ENCODE data around the gene ARHGAP10.

Gene ARHGAP10

GRCh38 chr4:147731580-147732517, at the start of gene ARHGAP10:
TSS of gene ARHGAP10 (plus strand) at chr4:147732088. CDS start at chr4:147732302, 214 bp downstream.
- DNase-seq (ENCODE audit: low read depth, low spot score): peak; percentile 37

- DNase-seq (ENCODE audit: low read depth, low spot score): no peak
These were observed 49.1 kb upstream of the ARHGAP10 start for GRCh38 chr4:147682755-147683154.

- no peak for DNase-seq (ENCODE audit: low read depth, low spot score)
These were observed 48.7 kb upstream of the ARHGAP10 start for GRCh38 chr4:147683188-147683591.

- peak; percentile 69 for DNase-seq (ENCODE audit: low read depth, low spot score)
These were observed 47.9 kb upstream of the ARHGAP10 start, which contains the start of gene PRMT9 for GRCh38 chr4:147683717-147684700. TSS of gene PRMT9 (minus strand) at chr4:147684163. CDS start at chr4:147683987, 176 bp downstream.

GRCh38 chr4:147689067-147689466, 42.8 kb upstream of the ARHGAP10 start:
- DNase-seq (ENCODE audit: low read depth, low spot score): no peak

- DNase-seq (ENCODE audit: low read depth, low spot score): no peak
These were observed 40.1 kb upstream of the ARHGAP10 start for GRCh38 chr4:147691820-147692219.

GRCh38 chr4:147693218-147693617, 38.7 kb upstream of the ARHGAP10 start:
- DNase-seq (ENCODE audit: low read depth, low spot score): no peak

GRCh38 chr4:147696866-147697265, 35.0 kb upstream of the ARHGAP10 start:
- no peak for DNase-seq (ENCODE audit: low read depth, low spot score)

GRCh38 chr4:147704846-147705245, 27.0 kb upstream of the ARHGAP10 start:
- no peak for DNase-seq (ENCODE audit: low read depth, low spot score)

- DNase-seq (ENCODE audit: low read depth, low spot score): no peak
These were observed 23.8 kb upstream of the ARHGAP10 start for GRCh38 chr4:147707892-147708672.

- no peak for DNase-seq (ENCODE audit: low read depth, low spot score)
These were observed 21.9 kb upstream of the ARHGAP10 start for GRCh38 chr4:147709999-147710398.

- no peak for DNase-seq (ENCODE audit: low read depth, low spot score)
These were observed 17.1 kb upstream of the ARHGAP10 start for GRCh38 chr4:147714575-147715401.

GRCh38 chr4:147717878-147718277, 14.0 kb upstream of the ARHGAP10 start:
- no peak for DNase-seq (ENCODE audit: low read depth, low spot score)

- DNase-seq (ENCODE audit: low read depth, low spot score): no peak
These were observed 8.6 kb upstream of the ARHGAP10 start for GRCh38 chr4:147723326-147723725.

- no peak for DNase-seq (ENCODE audit: low read depth, low spot score)
These were observed 7.3 kb upstream of the ARHGAP10 start for GRCh38 chr4:147724468-147725201.

- no peak for DNase-seq (ENCODE audit: low read depth, low spot score)
These were observed 6.2 kb upstream of the ARHGAP10 start for GRCh38 chr4:147725673-147726072.

- DNase-seq (ENCODE audit: low read depth, low spot score): no peak
These were observed 4.3 kb upstream of the ARHGAP10 start for GRCh38 chr4:147727476-147728028.

- DNase-seq (ENCODE audit: low read depth, low spot score): no peak
These were observed 1.6 kb upstream of the ARHGAP10 start for GRCh38 chr4:147730333-147730732.

GRCh38 chr4:147732518-147733235, 789 bp downstream of the ARHGAP10 start:
- DNase-seq (ENCODE audit: low read depth, low spot score): no peak

Measured in activated naive CD8-positive, alpha-beta T cell treated with anti-CD3 and anti-CD28 coated beads, Interleukin-2, amount 50 U/mL, for 16 hours (primary cell).